Rectal smooth muscle tissue (tissue), 1 donor: ENCODE results near the gene ELK1.
A peak's percentile ranks its signal among the peaks of the same experiment; 100 is the strongest.
"Not testable (repeated sequence)": the region's sequence is repeated elsewhere in the genome, so short reads cannot be mapped to it uniquely, and the experiment has no call there.

Experiments used
- H3K27ac ChIP-seq: one replicate; pipeline ENCODE4 v1.7.0; 2013; ENCODE audit warnings: low read depth, low read length, inconsistent platforms
- H3K27me3 ChIP-seq: one replicate; pipeline ENCODE4 v1.7.0; 2013; ENCODE audit warnings: low read length; ENCODE audit not compliant: control insufficient read depth, insufficient read depth
- H3K36me3 ChIP-seq: one replicate; pipeline ENCODE4 v1.7.0; 2013; ENCODE audit warnings: low read length; ENCODE audit not compliant: control insufficient read depth, insufficient read depth
- H3K4me1 ChIP-seq: one replicate; pipeline ENCODE4 v1.7.0; 2013; ENCODE audit warnings: low read length; ENCODE audit not compliant: control insufficient read depth, insufficient read depth
- H3K4me3 ChIP-seq: one replicate; pipeline ENCODE4 v1.7.0; 2013; ENCODE audit warnings: low read length
- H3K9ac ChIP-seq: one replicate; pipeline ENCODE4 v1.7.0; 2013; ENCODE audit warnings: low read length

ELK1 gene

GRCh38 chrX:47650164-47651042 is at the start of gene ELK1:
Gene ELK1, minus strand, starts transcription at chrX:47650563. Its CDS starts 9,122 bp downstream, at chrX:47641441.
- Histone ChIP-seq H3K27me3 (no peaks in the 10 kb centered on the region), H3K36me3 (no peaks in the 10 kb centered on the region)

GRCh38 chrX:47697181-47697580 is 46.8 kb upstream of the ELK1 start:
- H3K4me3 ChIP-seq = no peak overlapping the region
- H3K27me3 ChIP-seq = no peaks in the 10 kb centered on the region
- no peaks in the 10 kb centered on the region for H3K4me1 ChIP-seq
- no peak overlapping the region for H3K27ac ChIP-seq
- H3K36me3 ChIP-seq = no peaks in the 10 kb centered on the region
- H3K9ac ChIP-seq = no peak overlapping the region

More at GRCh38 chrX:47650164-47651042, at the start of gene ELK1:
- H3K4me3 ChIP-seq = peak within 1 kb of the TSS; percentile 79
- peak within 1 kb of the TSS; percentile 81 for H3K27ac ChIP-seq
- peaks cover 2% of the 10 kb centered on the region for H3K4me1 ChIP-seq
- H3K9ac ChIP-seq = no peak within 1 kb of the TSS

- H3K27ac ChIP-seq = no peak overlapping the region
- no peaks in the 10 kb centered on the region for H3K4me1 ChIP-seq
- no peak overlapping the region for H3K9ac ChIP-seq
- peaks cover 2% of the 10 kb centered on the region for H3K27me3 ChIP-seq
- no peaks in the 10 kb centered on the region for H3K36me3 ChIP-seq
- no peak overlapping the region for H3K4me3 ChIP-seq
Measured at GRCh38 chrX:47690175-47690574, 39.8 kb upstream of the ELK1 start.

GRCh38 chrX:47687263-47687662 is 36.9 kb upstream of the ELK1 start:
- Histone ChIP-seq H3K9ac (no peak overlapping the region), H3K27ac (no peak overlapping the region), H3K4me3 (no peak overlapping the region), H3K4me1 (no peaks in the 10 kb centered on the region), H3K36me3 (no peaks in the 10 kb centered on the region), H3K27me3 (peaks cover 2% of the 10 kb centered on the region)

- no peak overlapping the region for H3K27ac ChIP-seq
Measured at GRCh38 chrX:47683829-47684205, 33.5 kb upstream of the ELK1 start.

GRCh38 chrX:47683184-47683828 is 32.9 kb upstream of the ELK1 start:
- H3K9ac ChIP-seq = no peak overlapping the region
- peaks cover 2% of the 10 kb centered on the region for H3K27me3 ChIP-seq
- no peak overlapping the region for H3K4me3 ChIP-seq
- H3K36me3 ChIP-seq = no peaks in the 10 kb centered on the region
- no peak overlapping the region for H3K27ac ChIP-seq
- no peaks in the 10 kb centered on the region for H3K4me1 ChIP-seq

More at GRCh38 chrX:47683829-47684205, 33.5 kb upstream of the ELK1 start:
- Histone ChIP-seq H3K36me3 (no peaks in the 10 kb centered on the region), H3K4me1 (no peaks in the 10 kb centered on the region), H3K27me3 (peaks cover 2% of the 10 kb centered on the region), H3K9ac (no peak overlapping the region), H3K4me3 (no peak overlapping the region)

- H3K4me3 ChIP-seq, H3K4me1 ChIP-seq, H3K27me3 ChIP-seq, H3K36me3 ChIP-seq, H3K27ac ChIP-seq, H3K9ac ChIP-seq: not testable (repeated sequence)
Measured at GRCh38 chrX:47675959-47676859, 25.8 kb upstream of the ELK1 start.

GRCh38 chrX:47674776-47675175 is 24.4 kb upstream of the ELK1 start:
- Histone ChIP-seq H3K27ac (no peak overlapping the region), H3K4me1 (no peaks in the 10 kb centered on the region), H3K9ac (no peak overlapping the region), H3K4me3 (no peak overlapping the region), H3K27me3 (peaks cover 2% of the 10 kb centered on the region), H3K36me3 (no peaks in the 10 kb centered on the region)

GRCh38 chrX:47665797-47666196 is 15.4 kb upstream of the ELK1 start:
- H3K4me1 ChIP-seq = not testable (repeated sequence)

GRCh38 chrX:47664737-47665136 is 14.4 kb upstream of the ELK1 start:
- H3K9ac ChIP-seq = no peak overlapping the region
- no peaks in the 10 kb centered on the region for H3K4me1 ChIP-seq
- no peak overlapping the region for H3K4me3 ChIP-seq
- H3K36me3 ChIP-seq = no peaks in the 10 kb centered on the region
- H3K27me3 ChIP-seq = no peaks in the 10 kb centered on the region
- no peak overlapping the region for H3K27ac ChIP-seq

More at GRCh38 chrX:47665797-47666196, 15.4 kb upstream of the ELK1 start:
- not testable (repeated sequence) for H3K4me3 ChIP-seq, H3K9ac ChIP-seq, H3K27ac ChIP-seq, H3K27me3 ChIP-seq, H3K36me3 ChIP-seq

GRCh38 chrX:47662144-47662657 is 11.8 kb upstream of the ELK1 start:
- H3K36me3 ChIP-seq = no peaks in the 10 kb centered on the region
- no peak overlapping the region for H3K4me3 ChIP-seq
- H3K9ac ChIP-seq = no peak overlapping the region
- H3K4me1 ChIP-seq = no peaks in the 10 kb centered on the region
- no peaks in the 10 kb centered on the region for H3K27me3 ChIP-seq
- no peak overlapping the region for H3K27ac ChIP-seq

- H3K36me3 ChIP-seq = no peaks in the 10 kb centered on the region
- H3K9ac ChIP-seq = no peak overlapping the region
- H3K27me3 ChIP-seq = no peaks in the 10 kb centered on the region
- H3K27ac ChIP-seq = no peak overlapping the region
- no peak overlapping the region for H3K4me3 ChIP-seq
- no peaks in the 10 kb centered on the region for H3K4me1 ChIP-seq
Measured at GRCh38 chrX:47661539-47661938, 11.2 kb upstream of the ELK1 start.
